GM18498 (cell line): ENCODE data around the gene UNKL.
"Not testable (repeated sequence)": the region's sequence is repeated elsewhere in the genome, so short reads cannot be mapped to it uniquely, and the experiment has no call there.

Experiments
- ATAC-seq: cut with Tn5 transposase; IDR thresholded peaks from one replicate; pipeline ENCODE4 v1.9.1; 2021; ENCODE audit warnings: mild to moderate bottlenecking, moderate library complexity; ENCODE audit not compliant: unreplicated experiment

UNKL gene

DNA sequence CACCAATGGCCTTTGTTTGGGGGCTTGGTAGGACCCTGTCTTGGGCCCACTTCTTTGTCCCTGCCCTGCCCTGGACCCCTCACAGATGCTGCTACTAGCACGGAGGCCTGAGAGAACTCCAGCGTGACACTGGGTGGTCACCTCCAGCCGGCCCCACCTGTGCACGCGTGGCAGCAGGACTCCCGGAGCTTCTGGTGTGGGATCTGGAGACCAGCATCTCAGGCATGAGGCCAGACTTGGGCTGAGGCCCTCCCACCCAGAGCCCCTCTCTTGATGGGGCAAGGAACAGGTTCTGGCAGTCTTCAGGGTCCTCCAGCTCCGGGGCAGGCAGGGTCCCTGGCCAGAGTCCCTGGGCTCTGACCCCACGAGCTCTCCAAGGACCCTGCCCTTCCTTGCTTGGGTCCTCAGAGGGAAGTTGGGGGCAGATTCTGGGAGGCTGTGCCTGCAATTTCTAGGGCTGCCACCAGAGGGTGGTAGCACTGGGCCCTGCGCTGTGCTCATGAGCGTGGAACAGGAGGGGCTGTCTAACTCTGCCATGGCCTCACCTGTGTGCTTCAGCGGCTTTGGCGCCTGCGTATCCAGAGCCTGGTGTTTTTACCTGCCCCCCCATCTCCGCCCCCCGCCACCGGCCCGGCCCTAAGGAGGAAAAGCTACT is 84.1 kb downstream of the UNKL start:
- ATAC-seq = no peak

DNA sequence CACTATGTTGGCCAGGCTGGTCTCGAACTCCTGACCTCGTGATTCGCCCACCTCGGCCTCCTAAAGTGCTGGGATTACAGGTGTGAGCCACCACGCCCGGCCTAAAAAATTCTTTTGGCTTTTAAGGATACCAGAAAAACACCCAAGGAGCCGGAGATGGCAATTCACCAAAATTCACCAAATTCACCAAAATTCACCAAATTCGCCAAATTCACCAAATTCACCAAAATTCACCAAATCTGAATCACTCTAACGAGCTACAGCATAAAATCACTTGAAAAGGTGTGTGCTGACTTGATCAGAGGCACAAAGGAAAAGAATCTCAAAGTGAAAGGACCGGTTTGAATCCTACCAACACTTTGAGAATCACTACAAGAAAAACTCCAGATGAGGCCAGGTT is 85.5 kb downstream of the UNKL start:
- ATAC-seq = not testable (repeated sequence)

DNA sequence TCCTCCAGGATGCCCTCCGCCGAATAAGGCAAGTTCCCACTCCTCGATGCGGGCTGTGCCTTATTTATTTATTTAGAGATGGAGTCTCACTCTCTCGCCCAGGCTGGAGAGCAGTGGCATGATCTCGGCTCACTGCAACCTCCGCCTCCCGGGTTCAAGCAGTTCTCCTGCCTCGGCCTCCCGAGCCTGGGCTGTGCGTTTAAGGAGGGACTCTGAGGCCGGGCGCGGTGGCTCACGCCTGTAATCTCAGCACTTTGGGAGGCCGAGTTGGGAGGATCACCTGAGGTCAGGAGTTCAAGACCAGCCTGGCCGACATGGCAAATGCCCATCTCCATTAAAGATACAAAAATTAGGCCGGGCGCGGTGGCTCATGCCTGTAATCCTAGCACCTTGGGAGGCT is 86.4 kb downstream of the UNKL start:
- not testable (repeated sequence) for ATAC-seq

DNA sequence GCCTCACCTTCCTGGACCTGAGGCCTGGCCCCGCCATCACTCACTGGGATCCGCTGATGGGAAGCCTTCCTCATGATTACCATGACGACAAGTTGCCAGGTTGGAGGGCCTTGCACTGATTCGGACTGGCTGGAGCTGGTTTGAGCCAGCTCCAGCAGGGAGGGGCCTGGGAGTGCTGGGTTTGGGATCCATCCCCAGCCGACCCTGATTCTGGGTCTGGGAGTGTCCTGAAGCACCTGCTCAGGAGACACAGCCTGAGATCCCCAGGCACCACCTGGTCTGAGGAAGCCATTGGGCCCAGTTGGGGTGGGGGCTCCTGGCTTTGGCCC is 86.9 kb downstream of the UNKL start:
- no peak for ATAC-seq

DNA sequence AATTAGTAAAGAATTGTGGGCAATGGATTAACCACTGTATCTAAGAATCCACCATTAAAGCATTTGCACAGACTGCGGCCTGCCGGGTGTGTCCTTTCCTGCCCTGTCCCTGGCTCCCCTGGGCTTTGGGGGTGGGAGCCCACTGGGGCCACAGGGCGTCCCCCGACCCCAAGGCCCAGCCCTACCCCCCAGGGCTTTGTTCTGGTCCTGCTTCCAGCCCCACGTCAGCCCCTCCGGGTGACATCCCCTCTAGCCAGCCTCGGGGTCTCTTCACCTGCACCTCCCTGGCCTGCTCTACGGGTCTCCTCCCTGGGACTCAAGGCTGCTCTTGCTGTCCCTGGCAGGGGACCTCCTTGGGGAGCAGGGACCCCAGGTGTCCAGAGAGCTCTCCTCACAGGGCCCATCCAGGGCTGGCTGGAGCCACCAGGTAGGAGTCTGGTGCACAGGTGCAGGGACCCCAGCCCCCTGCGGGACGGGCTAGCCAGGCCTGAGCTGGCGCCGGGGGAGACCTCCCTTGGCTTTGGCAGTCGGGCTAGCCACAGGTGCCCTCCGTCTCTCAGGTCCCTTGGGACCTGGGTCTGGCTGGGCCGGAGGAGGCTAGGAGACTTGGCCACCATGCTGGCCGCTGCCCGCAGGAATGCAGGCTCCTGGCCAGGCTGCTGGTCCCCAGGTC is 87.4 kb downstream of the UNKL start:
- ATAC-seq = no peak

DNA sequence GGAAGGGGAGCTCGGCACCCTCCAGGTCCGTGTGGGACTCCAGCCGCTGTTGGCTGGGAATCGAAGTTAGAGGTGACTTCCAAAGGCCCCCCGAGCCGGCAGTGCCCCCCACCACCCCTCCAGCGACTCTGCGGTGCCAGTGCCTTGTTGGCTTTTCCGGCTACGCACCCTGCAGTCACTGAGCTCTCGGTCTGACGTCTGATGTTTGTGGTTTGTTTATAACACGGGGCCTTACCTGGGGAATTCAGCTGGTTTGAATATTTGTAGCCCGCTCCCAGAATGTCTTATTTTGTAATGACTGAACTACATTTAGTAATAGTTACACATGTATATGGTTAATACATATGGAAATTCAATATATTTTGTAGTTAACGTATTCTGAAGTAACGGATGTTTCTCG is 88.1 kb downstream of the UNKL start:
- ATAC-seq = no peak

DNA sequence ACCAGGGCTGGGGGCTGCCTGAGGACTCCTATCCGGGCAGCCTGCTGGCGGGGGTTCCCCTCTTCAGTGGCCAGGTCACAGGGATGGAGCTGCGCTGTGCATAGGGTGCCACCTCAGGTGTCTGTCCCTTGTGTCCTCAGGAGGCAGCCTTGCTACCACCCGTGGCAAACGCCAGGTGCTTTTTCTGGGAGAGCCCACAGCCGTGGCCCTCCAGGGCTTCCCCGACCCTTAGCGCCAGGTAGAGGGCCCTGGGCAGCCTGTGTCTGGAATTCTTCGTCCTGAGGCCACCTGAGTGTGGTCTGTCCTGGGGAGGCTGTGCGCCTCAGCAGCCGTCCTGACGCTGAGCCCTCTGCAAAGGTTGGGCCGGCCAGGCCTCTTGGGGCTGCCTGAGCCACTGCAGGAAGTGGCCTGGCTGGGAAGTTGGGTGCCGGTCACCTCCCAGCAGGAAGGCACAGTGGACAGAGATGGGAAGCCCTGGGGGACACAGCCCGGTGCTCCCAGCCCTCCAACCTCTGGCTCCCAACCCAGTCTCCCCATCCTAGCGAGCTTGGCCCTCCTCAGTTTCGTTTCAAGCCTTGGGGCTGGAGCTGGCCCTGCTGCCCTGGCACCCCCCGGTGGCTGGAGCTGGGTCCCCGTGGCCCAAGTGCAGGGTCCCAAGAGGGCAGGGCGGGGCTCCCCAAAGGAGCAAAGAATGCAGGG is 88.7 kb downstream of the UNKL start:
- no peak for ATAC-seq

DNA sequence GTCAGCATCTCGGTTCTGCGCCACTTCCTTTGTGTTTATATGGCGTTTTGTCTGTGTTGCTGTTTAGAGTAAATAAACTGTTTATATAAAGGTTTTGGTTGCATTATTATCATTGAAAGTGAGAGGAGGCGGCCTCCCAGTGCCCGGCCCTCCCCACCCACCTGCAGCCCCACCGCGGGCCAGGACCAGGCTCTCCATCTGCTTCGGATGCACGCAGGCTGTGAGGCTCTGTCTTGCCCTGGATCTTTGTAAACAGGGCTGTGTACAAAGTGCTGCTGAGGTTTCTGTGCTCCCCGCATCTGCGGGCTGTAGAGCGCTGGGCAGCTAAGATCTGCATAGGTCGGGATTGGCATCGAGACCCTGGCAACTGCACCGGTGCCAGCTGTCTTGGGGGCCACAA is 89.2 kb downstream of the UNKL start:
- ATAC-seq = no peak

DNA sequence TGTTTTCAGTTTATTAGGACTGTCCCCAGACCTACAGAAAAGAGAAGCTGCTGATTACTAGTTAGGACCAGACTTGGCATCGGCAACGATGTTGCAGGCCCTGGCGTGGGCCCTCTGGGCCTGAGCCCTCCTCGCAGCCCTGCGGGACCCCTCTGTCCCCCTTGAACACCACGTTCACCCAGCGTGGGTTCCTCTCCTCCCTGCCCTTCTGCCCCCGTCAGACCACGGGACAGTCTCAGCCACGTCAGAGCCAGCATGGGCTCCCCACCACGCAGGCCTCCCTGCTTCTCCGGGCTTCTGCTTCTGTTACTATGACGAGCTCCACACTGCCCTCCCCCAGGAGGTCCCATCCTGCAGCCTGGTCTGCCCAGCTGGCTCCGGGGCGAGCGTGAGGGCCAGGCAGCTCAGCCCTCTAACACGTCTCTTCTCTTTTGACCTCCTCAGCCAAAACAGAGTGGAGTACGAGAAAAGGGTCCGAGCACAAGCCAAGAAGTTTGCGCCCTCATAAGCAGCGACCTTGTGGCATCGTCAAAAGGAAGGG is 90.1 kb downstream of the UNKL start:
- ATAC-seq = no peak

DNA sequence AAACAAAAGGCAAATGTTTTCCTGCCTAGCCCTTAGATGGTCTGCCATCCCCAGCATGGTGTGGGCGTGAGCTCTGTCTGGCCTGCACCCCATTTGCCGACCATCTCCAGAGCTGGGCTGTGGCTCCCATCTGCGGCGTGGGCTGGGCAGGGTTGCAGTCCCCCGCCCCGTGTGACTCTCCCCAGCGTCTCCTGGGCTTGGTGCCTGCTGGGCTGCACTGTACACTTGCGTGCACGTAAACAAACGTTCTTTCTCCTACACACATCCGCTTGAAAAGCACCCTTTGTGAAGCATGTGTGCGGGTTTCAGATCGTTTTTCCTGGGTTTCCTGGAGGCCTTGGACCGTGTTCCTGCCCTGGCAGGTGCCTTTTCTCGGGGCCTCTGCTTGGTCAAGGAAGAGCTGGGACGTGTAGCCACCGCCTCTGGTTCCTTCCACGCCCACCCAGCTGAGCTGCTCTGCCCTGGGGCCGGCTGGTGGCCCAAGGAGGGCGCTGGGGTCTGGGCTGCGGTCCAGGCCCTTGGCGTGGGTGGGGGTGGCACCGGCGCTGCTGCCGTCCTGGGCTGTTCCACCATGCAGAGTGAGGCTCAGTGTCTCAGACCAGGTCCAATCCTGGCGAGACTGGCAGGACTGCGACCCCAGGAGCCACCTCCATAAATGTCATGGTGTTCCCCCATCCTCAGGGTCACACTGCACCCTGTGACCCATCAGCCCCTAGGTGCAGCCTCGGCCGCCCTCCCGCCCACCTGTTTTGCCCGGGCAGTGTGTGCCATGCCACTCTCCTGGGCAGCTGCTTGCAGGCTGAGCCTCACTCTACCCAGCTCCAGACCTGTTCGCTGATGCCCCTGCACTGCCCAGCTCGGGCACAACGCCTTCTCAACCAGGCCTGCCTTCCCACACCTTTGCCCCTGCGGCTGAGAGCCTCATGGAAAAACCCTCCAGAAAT is 90.9 kb downstream of the UNKL start:
- no peak for ATAC-seq

DNA sequence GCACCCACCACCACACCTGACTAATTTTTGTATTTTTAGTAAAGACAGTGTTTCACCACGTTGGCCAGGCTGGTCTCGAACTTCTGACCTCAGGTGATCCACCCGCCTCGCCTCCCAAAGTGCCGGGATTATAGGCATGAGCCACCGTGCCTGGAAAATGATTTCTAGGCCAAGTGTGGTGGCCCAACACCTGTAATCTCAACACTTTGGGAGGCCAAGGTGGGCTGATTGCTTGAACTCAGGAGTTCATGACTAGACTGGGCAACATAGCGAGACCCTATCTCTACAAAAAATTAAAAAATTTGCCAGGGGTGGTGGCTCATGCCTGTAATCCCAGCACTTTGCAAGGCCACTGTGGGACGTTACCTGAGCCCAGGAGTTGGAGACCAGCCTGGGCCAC is 92.1 kb downstream of the UNKL start:
- ATAC-seq = no peak

DNA sequence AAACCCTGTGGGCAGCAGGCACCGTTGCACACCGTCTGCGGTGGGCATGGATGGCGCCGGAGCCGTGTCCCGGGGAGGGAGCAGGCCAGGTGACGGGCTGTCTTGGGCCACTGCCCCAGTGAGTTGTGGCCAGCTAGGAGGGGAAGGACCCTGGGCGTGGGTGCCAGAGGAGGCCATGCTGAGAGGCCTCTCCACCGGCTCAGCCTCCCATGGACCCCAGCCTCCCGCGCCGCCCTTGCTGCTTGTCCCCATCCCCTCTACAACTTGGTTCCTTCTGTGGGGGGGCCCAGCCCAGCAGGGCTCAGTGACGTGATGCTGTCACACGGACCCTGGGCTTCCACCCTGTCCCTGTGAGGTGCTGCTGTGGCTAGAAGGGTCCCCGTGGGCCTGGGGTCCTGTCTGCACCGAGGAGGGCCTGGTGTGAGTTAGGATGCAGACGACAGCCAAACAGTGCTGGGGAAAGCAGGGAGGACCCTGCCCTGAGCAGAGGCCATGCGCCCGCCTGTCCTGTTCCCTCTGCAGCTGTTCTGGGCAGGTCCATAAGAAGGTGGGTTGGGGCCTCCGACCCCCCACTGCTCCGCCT is 93.8 kb downstream of the UNKL start:
- ATAC-seq = no peak

DNA sequence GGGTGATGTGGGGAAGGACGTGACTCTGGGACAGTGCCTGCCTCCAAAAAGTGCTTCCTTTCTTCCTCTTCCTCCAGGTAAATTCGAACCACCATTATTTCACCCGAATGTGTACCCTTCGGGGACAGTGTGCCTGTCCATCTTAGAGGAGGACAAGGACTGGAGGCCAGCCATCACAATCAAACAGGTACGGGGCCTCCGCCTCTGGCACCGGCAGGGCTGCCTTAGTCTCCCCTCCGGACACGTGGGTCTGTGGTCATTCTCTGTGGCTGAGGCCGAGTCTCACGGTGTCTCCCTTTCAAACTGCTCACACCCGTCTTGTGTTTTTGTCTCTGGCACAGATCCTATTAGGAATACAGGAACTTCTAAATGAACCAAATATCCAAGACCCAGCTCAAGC is 94.4 kb downstream of the UNKL start:
- no peak for ATAC-seq

DNA sequence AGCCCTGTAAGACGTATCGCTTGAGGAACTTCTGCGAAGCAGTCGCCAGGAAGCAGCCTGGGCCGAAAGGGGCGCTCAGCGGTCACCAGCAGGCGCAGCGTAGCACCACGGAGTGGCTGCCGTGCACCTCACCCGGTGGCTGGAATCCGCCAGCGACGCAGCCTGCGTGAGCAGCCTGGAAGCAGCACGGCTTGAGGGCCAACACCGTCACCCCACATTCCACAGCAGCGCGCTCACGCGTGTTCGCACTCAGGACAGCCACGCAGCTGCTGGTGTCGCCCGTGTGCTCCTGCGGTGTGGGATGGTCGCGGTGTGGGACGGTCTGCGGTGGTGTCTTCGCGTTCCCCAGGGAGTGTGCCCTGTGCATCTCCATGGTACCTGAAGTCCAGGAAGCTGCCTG is 95.5 kb downstream of the UNKL start:
- ATAC-seq = no peak

DNA sequence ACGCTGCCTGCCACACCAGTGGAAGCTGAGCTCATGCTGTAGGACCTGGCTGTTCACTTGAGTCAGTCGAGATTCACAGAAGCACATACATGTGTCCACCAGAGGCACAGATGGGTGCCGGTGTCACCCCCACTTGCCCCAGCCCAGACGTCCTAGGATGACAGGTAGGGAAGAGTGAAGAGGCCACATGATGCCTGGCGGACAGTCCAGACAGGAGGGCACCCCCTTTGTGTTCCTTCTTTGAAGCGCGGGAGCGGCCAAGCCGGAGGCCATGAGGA is 96.3 kb downstream of the UNKL start:
- no peak for ATAC-seq

DNA sequence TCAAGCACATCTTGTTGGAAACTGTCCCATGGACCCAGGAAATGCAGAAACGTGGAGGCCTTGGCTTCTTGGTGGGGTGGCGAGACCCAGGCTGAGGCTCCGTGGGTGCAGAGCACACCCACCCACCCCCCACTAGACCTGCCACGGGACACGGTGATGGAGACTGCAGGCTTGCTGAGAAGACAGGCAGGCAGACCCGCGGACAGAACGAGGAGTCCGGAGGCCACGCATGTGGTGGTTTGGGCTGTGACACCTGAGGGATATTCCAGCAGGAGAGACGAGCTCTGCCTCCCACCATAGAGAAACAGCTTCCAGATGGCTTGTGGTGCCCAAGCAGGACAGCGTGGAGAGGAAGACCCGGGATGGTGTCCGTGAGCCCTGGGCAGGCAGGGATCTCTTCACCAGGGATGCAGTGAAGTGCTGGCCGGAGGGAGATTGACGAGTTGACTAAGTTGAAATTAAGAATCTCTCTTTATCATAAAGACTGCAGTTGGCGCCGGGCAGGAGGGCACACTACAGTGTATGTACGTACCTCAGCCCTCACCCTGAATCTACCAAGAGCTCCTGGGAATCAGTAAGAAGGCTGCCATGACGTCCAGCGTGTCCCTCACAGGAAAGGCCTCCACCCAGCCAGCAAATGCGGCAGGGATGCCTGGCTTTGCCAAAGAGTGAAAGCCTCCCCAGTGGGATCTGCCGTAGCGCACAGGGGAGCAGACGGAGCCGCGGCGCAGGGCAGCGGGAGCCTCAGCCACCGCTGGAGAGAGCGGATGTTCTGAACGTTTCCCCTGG is 96.8 kb downstream of the UNKL start:
- ATAC-seq = no peak

DNA sequence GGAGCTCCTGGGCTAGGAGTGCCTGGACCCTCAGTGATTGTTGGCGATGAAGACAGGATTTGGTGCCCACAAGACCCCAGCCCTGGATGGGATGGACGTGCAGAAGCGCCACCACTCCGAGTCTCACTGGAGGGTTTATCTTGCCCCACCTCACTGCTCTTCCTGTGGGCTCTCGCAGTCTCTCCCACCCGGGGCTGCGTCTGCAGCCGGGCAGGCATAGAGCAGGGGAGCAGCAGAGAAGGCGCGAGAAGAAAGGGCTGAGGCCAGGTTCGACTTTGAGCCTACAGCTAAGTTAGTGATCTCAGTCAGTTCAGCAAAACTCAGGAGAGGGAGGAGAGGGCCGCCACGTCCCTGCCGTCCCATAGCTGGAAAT is 98.5 kb downstream of the UNKL start:
- ATAC-seq = no peak

DNA sequence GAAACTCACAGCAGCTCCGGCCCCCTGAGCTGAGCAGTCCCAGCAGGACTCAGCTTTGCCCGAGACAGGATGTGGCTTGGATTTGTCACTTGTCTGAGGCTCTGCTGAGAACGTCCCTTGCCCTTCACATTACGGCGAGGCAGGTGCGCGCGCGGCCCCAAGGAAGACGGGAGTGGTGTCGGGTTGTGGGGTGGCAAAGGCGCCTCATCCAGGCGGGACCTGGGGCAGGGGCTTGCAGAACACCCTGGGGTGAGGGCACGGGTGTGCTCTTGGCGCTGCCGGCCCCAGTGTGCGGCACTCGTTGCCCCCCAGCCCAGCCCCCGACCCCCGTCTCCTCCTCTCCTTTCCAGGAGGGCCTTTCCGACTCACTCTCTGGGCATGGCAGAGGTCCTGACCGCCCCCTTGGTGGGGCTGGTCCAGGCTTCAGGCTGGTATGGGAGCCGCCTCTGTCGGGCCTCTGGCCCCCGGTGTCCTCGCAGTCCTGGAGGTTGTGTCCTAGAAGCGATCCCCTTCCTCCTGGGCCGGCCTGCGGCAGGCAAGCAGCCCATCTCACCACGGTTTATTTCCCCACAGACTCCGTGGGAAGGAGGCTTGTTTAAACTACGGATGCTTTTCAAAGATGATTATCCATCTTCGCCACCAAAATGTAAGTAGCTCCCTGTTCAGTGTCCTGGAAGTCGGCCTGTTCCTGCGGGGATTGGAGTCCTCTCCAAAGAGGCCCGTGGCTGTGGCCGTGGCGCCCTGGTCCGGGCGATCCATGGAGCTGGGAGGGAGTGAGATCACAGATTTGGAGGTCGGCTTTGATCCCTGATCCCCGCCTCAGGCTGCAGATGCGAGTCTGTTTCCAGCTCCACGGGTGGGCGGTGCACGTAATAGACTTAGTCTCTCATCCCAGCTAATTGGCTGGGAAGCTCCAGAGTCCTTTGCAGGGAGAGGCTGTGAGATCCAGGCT is 99.1 kb downstream of the UNKL start:
- no peak for ATAC-seq

DNA sequence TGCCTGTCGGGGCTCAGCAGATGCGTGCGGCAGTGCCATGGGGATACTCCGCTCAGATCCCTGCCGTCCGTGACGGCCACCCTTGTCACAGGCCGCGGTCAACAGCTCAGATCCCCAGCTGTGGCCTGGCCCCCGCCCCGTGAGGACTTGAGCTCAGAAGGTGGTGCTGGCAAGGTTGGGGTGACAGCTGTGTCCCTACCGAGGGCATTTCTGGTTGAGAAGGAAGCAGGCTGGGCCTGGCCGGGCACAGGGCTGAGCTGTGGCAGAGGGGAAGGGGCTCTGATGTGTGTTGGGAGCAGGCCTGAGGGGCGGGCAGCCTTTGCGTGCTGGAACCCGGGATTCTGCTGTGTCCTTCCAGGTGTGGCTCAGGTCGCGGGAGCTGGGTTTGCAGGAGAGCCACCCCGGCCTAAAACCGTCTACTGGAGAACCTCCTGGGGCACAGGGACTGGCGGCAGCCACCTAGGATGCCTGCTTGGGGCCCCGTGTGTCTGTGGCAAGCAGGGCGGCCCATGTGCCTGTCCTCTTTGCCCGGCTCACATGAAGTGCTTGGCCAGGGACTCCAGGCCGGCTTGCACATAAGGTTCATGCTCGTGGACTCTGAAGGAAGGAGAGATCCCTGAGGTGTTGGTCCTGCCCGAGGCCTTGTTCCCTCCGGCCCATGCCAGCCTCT is 100.0 kb downstream of the UNKL start:
- no peak for ATAC-seq
